ENCODE results near the gene CARD11.

CARD11 gene

DNA sequence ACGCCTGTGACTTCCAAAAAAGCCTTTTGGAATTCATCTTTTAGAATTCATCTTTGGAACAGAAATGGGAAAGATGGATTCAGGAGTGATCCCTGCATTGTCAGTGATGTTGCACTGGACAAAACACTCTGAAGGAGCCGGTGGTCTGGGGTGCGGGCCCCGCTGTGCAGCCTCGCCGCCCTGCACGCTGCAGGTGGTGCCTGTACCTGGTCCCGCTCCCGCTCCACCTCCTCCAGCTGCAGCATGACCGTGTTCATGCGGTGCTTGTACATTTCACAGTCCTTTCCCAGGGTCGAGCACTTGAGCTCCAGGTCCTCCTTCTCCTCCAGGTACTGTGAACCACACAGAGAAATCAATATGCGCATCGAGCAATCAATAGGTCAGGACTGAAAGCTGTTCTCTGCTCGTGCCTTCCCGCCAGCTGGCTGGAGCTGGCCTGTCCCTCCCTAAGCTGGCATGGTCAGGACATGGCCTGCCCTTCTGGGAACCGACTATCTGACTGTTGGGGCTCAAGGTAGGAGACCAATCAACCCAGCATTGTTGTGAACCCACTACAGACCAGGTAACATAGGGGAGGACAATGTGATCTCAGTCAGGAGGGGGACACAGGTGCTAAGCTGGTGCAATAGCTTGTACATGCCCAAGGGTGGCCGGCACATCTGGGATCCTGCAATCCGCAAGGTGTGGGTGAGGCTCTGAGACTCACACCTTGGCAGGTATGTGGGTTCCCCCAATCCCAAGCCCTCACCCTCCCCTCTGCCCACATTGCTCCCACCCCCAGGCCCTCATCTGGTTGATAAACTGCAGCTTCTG is 105.8 kb downstream of the CARD11 start:
- DNase-seq: no peak

DNA sequence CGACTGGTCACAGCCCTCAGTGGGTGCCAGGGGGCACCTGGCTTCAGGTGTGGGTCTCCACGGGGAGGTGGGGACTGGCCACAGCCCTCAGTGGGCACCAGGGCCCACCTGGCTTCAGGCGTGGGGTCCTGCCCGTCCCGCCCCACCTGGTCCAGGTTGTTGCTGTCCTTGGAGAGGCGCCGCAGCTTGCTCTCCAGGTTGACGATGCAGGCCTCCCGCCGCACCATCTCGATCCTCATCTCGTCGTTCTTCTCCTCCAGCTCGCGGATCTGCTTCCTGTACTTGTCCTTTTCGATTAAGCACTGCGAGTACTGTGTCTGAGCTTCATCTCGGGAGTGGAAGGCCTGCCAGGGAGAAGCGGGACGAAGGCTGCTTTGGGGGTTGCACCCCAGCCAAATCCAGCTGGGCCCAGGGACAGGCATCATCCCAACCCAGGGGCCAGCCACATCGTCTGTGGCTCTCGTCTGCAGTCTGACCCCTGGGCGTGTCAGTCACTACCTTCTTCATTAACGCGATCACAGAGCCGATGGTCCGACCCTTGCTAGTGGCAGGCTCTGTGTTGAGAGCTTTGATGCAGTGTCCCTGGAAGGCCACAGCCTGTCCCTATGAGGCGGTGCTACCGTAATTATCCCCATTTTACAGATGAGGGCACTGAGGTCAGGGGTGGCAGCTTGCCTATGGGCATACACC is 106.6 kb downstream of the CARD11 start:
- no peak for DNase-seq

DNA sequence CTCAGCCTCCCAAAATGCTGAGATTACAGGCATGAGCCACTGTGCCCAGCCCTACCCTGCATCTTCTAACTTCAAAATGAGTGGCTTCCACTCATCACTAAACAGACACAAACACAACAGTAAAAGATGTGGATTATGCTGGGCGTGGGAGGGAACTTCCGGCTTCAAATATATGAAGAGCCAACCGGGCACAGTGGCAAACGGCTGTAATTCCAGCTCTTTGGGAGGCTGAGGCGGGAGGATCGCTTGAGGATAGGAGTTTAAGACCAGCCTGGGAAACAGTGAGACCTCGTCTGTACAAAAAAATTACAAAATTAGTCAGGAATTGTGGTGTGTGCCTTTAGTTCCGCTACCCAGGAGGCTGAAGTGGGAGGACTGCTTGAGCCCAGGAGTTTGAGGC is 107.4 kb downstream of the CARD11 start:
- no peak for DNase-seq

DNA sequence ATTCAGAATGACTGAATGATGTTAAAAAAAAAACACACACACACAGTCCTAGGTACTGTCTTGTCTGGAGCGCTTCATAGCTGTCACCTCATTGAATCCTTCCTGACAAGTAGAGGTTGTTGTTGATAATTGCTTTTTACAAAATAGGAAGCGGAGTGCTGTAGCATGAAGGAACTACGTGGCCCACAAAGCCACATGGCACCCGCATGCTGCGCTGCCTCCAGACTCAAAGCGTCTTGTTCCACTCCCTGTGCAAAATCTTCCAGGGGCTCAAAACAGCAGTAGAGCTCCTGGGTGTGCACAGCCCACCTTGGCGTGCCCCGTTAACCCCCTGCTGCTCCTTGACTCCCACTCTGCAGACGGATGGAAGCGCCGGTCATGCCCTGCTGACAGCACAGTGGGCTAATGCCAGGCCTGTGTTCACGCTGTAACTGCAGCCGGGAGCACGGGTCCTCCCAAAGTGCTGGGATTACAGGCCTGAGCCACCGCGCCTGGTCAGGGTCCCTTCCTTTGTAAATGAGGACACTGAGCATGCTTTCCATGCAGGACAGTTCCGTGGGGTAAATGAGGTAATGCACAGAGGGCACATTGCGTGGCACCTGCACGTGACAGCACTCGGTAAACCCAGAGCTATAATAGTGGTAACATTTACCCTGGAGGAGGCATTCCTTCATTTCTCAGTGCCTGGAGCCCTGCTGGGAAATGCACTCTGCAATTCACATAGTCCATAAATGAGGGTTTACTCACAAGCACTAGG is 108.5 kb downstream of the CARD11 start:
- no peak for DNase-seq

DNA sequence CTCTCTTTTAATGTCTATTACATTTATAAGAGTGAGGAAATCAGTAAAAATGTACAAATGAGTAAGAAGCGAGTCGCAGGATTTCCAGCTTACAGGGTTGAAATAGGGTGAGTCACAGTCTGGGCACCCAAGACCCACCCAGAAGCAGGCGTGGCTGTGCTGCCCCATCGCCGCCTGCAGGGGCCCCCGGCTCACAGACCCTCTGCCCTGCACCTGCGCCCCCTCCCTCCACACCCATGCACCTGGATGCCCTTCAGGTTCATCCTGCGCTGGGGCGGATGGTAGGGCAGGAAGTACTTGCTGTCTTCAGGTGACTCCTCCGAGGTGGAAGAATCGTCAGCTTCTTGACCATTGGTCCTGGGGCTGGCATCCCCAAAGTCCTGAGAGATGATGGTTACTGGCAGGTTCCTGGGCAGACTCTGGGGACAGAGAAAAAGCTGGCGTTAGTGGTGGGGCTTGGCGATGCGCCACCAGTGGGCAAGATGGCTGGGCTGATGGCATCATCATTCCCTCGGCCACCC is 109.4 kb downstream of the CARD11 start:
- no peak for DNase-seq

DNA sequence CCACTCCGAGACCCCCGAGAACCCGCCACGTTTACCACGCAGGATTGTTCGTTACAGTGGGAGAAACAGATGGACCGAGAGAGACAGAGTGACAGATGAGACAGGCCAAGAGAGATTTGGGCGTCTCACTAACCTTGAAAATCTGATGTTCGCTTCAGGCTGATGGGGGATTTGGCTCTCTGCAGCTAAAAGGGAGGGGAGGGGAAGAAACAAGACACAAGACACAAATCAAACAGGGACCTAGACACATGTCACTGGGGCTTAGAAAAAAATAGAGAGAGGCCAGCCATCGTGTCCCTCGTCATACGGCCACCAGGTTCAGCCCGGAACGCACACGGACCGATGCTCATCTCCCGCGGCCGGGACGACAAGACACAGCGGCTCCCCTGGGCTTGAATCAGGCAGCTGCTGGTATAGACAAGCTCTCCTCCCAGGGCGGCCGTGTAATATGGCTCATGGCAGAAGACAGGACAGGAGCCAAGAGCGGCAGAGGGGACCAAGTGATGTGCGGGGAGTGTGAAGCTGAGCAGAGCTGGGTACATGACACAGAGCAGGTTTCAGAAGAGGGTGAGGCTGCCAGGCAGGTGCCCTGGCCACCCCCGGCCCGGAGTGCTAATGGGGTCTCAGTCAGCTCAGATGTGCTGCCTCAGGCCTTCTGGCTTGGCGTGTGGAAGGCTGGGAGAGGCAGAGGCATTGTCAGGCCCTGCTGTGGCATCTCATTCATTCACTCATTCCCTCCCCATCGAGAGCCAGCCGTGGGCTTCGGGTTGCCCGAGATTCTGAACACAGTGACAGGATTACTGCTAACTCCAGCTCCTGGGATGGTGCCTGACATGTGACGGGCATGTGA is 111.0 kb downstream of the CARD11 start:
- no peak for DNase-seq

DNA sequence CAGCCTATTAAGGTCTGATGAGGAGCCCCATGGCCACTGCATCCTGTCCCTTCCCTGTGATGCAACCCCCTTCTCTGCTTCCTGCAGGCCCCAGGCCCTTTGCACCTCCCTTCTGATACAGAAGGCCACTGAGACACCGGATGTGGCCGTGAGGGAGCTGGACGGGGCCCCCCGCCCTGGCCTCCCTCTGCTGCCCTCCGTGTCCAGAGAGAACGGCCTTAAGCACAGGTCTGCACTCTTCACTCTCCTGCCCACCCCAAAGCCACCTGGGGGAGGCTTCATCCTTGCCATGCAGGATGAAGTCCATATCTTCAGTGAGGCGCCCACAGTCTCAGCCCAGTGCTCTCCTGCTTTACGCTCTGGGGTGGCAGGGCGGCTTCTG is 112.6 kb downstream of the CARD11 start:
- DNase-seq: no peak

DNA sequence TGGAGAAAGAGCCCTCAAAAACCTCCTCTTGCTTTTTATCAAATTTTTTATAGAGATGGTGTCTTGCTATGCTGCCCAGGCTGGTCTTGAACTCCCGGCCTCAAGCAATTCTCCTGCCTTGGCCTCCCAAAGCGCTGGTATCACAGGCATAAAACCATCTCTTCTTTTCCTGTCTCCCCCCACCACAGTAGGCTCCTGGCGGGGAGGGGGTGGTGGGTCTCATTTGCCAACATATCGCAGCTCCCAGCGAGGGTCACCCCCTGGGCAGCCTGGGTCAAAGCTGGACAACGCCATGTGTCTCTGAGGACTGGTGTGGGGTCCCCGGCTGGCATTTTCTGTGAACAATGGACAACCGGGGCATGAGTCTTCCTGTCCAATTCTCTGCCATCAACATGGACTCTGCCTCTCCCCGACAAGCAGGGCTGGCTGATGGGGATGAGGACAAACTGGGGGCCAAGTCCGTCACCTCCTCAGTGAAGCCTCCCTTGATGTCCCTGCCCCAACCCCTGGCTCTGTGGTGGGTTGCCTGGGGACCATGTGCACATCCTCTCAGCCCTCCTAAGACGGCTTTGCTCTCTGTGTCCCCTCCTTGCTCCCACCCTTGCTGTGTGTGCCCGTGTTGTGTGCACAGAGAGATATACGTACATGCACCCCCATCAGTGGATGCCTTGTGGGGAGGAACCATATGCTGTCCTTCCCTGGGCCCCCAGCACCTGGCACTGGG is 113.2 kb downstream of the CARD11 start:
- no peak for DNase-seq

DNA sequence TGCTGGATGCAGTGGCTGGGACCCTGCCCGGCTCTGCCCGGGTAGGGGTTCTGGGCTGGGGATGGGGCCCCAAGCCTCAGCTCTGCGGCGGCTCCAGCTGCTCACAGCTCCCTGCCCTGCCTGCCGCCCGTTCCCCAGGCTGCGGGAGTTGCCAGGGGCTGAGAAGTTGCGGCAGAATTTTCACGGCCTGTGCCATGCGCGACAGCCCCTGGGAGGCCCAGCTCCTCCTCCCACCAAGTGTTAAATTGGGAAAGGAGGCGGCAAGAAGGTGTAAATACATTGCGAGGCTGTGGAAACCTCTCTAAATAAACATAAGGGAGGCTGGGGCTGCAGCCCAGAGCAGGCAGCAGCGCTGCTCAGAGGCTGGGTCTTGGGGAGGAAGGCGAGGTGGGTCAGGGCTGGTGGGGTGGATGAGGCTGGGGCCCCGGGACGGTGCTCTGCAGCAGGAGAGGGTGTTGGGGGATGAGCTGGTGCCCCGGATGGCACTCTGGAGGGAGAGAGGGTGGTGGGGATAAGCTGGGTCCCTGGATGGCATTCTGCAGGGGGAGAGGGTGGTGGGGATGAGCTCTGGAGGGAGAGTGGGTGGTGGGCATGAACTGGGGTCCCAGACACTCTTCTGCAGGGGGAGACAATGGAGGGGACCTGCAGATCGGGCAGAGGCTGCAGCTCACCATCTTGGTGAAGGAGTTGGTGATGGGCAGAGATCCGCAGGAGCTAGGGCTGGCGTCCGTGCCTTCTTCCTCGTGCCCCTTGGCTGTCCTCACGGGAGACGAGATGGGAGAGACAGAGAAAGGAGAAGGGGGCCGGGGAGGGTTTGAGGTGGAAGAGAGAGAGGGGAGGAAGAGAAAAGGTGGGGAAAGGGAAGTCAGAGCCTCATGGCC is 114.1 kb downstream of the CARD11 start:
- DNase-seq: no peak

DNA sequence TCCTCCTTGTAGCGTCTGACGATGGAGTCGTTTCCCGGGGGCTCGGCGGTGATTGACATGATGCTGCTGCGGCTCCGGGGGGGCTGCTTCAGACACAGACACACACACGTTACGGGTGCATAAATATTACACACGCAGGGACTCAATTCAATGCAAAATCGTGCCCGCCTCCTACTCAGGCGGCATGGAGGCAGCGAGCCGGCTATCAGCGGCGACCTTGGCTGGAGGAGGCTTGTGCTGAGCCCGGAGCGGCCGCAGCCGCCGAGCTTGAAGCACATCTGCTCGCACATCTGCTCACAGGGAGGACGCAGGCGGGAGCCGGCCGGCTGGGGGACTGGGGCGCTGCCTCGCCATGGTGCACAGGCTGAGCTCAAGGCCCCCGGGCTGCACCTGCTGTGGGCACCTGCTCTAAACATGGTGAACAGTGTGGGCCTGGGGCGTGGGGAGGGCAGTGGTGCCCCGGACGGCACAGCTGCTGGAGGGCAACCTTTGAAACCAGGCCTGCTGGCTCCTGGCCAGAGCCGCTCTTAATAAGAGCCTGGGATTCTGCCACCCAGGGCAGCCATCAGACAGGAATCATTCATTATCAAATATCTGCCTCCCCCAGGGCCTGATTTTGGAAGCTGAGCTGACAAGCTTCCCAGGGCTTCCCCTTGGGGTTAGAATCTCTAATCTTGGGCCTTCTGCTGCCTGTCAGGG is 114.9 kb downstream of the CARD11 start:
- DNase-seq: peak; percentile 4 to 9

DNA sequence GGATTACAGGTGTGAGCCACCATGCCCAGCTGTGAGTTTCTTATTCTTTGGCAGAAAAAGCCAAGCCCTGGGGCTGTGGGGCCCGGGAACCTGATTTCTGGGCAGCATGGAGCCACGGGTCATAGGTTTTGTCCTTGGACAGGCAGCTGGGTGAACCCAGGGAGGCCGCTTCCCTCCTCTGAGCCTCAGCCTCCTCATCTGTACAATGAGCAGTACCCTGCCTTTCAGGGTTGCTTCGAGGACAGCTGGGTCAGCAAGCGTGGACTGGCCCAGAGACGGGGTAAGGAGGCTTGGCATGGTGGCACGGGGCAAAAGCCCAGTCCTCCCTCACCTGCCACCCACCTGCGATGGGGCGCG is 115.4 kb downstream of the CARD11 start:
- no peak for DNase-seq

DNA sequence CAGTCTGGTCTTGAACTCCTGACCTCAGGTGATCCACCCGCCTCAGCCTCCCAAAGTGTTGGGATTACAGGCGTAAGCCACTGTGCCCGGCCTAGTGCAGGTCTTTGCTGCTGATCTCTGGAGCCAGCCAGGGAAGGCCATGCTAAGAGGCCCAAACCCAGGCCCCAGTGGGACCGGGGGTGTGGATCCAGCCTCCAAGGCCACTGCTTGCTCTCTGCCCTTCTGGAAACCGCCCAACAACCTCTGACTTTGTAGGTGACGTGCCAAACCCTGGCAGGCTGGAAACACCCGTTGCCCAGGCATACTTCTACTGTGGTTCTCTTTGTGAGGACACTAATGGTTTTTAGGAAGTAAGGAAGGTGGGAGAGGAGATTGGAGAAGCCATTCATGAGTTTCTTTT is 116.1 kb downstream of the CARD11 start:
- no peak for DNase-seq

DNA sequence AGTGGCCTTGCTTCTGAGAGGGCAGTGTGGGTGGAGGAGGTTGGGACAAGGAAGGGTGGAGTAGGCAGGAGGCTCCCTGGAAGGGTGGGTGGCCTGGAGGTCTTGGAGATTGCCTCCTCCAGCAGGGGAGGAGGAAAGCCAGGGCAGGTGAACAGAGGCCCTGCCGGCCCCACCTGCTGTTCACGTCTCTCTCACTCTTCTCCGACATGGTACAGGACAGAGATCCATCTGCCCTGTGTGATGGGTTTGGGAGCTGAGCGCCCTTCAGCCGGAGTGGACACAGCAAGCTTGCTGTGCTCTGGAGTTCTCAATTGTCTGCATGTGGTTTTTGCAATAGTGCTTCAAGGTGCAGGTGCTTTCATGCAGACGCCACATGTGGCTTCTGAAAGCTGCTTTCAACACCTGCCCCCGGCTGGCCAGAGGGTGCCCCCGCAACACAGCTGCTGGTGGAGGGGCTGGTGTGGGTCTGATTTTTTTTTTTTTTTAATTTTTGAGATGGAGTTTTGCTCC is 116.7 kb downstream of the CARD11 start:
- no peak for DNase-seq

DNA sequence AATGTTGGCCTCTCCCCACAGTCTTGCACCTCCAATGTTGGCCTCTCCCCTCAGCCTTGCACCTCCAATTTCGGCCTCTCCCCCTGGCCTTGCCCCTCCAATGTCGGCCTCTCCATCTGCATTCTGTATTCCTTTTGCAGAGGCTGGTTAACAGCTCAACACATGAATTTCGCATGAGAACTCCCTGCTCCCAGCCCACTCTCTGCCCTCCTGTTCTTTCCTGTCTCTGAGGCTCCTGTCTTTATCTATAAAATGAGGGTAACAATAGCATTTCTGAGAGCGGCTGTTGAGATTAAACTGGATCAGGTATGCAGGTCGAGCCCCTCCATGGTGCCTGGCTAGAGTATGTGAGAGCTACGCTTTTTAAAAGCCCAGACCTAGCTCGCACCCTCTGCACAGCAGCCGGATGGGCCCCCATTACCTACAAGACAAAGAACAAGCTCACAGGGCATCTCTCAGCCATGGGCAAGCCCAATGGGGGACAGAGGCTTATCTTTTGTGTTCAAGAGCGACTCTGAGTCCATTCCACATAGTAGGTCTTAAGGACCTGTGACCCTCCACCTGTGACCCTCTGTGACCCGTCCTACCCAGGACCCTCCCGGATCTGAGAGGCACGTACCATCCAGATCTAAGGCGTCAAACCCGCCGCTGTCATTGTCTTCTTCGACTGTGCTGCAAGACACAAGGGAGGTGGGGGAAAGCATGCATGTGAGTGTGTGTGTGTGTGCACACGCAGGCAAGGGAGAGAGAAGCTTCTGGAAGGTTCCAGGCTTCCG is 117.4 kb downstream of the CARD11 start:
- no peak for DNase-seq

DNA sequence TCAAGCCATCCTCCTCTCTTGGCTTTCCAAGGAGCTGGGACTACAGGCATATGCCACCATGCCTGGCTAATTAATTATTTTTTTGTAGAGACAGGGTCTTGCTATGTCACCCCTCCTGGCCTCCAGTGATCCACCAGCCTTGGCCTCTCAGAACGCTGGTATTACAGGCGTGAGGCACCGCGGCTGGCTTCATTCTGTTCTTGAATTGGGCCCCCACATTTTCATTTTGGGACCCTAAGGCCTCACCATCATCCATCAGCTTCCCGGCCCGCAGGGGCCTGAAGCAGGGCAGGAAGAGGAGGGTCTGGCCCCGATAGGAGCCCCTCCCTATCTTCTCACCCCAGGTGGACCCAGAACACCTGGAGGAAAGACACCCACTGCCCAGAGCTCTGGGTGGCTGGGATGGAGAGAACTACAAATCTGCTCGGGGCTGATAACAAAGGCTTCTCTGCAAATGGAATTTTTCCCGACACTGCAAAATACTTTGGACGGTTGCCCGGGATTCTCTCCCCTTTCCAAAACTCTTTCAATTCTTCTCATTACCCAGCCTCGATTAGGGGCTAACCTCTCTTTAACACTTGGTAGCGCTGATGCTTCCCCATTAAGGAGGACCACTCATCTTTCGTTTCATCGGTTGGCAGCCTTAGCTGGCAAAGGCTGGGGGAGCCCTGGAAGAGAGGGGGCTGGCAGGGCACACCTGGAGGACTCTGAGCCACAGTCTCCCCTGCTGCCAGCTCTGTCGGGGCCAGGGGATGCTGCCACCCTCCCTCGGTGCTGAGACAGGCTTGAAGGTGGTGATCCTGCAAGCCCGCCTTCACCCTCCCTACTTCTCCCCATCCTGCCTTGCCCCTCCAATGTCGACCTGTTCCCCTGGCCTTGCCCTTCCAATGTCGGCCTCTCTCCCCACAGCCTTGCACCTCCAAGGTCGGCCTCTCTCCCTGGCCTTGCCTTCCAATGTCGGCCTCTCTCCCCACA is 118.5 kb downstream of the CARD11 start:
- no peak for DNase-seq

DNA sequence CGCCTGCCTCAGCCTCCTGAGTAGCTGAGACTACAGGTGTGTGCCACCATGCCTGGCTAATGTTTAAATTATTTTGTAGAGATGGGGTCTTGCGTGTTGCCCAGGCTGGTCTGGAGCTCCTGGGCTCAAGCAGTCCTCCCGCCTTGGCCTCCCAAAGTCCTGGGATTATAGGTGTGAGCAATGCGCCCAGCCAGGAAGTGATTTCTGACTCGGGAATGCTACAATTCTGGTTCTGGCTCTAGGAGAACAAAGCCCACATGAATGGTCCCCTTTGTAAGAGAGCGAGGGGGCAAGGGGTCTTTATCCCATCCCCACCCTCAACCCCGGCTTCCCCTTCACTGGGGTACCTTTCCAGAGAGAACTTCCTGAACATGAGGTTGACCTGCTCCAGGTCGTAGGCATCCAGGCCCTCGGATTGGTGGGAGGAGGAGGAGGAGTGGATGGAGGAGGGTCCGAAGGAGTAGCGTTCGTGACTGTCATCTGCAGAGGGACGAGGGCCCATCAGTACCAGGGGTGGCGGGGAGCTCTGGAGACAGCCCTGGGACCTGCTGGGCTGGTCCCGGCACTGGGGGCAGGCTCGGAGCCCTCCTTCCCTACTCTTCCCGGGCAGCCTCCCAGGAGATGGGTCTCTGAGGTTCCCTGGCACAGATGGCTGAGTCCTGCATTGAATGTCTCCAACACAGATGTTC is 119.6 kb downstream of the CARD11 start:
- no peak for DNase-seq

DNA sequence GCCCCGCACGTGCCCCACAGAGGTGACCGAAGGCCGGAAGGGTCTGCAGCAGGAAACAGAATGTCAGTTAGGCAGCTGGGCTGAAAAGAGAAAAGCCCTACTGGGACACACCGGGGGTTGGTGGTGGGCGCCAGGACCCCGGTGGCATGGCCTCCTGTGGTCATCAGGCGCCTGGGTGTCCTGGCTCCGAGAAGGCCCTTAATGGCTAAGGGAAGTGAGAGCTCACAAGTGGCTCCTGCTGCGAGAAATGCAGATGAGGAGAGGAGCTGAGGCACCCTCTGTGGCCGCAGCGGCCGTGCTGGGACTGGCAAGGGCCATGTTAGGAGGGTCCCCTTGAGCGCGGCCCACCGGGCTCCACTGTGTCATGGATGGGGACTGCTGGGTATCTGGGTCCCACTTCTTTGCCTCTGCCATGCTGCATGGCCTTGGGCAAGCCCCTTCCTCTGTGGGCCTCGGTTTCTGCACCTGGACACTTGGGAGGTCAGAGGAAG is 120.3 kb downstream of the CARD11 start:
- DNase-seq: no peak
